Umbilical cord (tissue), 1 donor: ENCODE results near the gene TEX35. TPM values are rescaled to one million over a fixed set of nuclear protein-coding genes. Genes with fewer than 3 reads are reported as not detected.

ENCODE experiments used
- total RNA-seq: library from RNA; depleted of rRNA; stranded (reverse); fragments of >200 nt; gene quantifications from one replicate; pipeline ENCODE4 v1.2.3, GENCODE V29; 2014; ENCODE audit warnings: low replicate concordance; ENCODE audit not compliant: insufficient read depth

TEX35 gene
- total RNA-seq, 1 donor from 2014 or later: 0.72 TPM

Other genes starting within 250 kb of the TEX35 start
- gene CLEC20A, start 16.1 kb upstream of the TEX35 start, total RNA-seq: not detected
- 41.2 TPM for gene RALGPS2, start 212.1 kb downstream of the TEX35 start, total RNA-seq